T-helper 1 cell (primary cell): ENCODE measurements around the gene RPS27A.
"Not testable (repeated sequence)": the region's sequence is repeated elsewhere in the genome, so short reads cannot be mapped to it uniquely, and the experiment has no call there.

Source experiments
- DNase-seq, 5 donors: peaks; one replicate each; pipeline ENCODE4 v3.0.0-alpha.2; 2012 to 2020

The RPS27A gene

DNA sequence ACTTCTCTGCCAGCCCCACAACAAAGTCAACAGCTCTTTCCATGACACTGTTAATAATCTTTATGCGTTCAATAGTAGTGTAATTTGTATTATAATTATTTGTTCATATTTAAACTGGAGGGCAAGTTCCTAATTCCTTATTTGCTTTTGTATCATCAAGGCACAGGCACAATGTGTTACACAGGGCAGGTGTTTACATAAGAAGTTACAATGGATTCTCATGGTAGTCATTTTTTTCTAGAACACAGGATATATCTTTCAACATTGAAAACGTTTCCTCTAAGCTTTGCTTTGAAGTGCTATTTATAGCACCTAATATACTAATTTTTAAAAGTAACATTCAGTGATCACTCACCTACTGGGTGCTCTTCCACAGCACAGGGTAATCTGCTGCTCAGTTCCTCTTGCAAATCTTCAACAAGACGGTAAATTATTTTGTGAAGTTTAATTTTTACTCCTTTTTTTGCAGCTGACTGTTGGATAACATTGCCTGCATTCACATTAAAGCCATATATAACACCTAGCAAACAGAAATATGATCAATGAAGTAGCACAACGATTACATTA, 7.3 kb downstream of the RPS27A start:
- DNase-seq, result no peak

- not testable (repeated sequence) for DNase-seq
Measured at GRCh38 chr2:55241582-55241981, 9.1 kb downstream of the RPS27A start.

GRCh38 chr2:55242617-55243016, 10.1 kb downstream of the RPS27A start:
- DNase-seq, result no peak

GRCh38 chr2:55245411-55245810, 12.9 kb downstream of the RPS27A start:
- no peak for DNase-seq

DNA sequence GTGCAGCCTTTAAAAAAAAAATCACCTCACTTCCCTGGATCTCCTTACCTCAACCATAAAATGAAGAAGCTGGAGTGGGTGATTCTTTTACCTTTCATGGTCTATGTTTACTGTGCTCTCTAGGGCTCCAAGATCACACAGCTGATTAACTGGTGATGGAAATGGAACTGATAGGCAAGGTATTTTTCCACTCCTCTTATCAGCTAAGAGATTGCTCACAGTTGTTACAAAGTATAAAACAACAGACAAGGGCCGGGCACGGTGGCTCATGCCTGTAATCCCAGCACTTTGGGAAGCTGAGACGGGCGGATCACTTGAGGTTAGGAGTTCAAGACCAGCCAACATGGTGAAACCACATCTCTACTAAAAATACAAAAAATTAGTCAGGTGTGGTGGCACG, 14.5 kb downstream of the RPS27A start:
- DNase-seq, result no peak

DNA sequence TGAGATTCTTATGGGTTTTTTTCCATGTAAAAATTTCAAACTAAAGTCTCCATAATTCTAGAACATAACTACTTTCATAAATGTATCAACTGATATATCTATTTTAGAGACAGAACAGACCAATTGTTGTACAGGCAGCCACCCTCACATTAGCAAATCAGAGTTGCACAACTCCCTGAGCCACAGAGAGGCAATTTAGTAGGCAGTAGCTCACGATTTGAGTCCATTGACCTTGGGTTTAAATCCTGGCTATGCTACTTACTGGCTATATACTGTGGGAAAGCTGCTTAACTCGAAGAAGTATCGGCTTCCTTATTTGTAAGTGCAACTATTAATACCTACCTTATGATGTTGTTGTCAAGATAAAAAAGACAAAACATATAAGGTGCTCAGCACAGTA, 20.3 kb downstream of the RPS27A start:
- DNase-seq, result no peak

GRCh38 chr2:55259586-55259985, 27.1 kb downstream of the RPS27A start:
- DNase-seq, result not testable (repeated sequence)

DNA sequence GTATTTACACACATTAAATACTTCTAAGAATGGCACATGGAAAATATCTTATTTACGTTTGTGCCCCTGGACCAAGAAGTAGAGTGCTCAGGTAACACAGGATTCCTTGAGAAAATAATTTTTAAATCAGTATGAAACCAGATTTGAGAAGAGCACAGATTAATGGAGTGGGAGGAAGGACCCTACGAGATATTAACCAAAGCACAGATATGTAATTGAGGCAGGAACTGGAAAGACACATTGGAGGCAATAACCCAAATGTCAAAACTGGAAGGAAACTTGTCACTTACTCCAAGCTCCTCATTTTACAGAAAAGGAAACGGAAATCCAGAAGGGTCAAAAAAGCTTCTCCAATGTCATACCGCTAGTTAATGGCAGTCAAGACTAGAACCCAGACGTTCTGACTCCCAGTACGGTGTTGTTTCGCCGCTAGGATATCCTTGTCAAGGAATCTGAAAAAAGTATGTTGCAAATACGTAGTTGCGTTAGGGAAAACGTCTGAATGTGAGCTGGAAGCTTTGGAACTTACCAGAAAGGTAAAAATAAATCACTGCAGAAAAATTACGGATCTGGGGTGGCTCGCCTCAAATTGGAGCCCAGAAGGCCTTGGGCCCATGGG, 35.9 kb downstream of the RPS27A start:
- DNase-seq, result peak in 1 of 5 donors; percentile 6

- peak; percentile 72 to 89 (median 82) for DNase-seq
Measured at GRCh38 chr2:55268907-55269644, 36.6 kb downstream of the RPS27A start, which contains the start of gene MTIF2. Gene MTIF2, minus strand, starts transcription at chr2:55269231. Its CDS starts 5,373 bp downstream, at chr2:55263858.

- peak in 1 of 5 donors; percentile 6 for DNase-seq
Measured at GRCh38 chr2:55269645-55269990, 37.1 kb downstream of the RPS27A start.

GRCh38 chr2:55274346-55274745, 41.9 kb downstream of the RPS27A start:
- DNase-seq, result not testable (repeated sequence)

DNA sequence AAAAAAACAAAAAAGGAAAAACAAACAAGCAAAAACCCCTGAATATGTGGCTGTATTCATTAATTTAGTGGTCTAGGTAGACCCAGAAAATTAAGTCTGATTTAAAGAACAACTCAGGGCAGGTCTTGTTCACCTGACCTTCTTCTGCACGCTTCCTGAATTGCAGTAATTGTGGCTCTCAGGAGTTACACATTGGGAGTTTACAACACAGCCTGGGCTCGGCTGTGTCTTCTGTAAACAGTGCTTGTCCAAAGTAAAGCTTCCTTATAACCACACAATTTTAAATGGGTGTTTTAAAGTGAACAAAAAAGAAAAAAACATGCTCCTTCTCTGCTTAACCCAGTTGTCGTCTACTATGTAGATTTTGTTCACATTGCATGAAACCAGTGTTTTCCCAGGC, 44.8 kb downstream of the RPS27A start:
- DNase-seq, result no peak

GRCh38 chr2:55279214-55279835, 46.8 kb downstream of the RPS27A start:
- not testable (repeated sequence) for DNase-seq

DNA sequence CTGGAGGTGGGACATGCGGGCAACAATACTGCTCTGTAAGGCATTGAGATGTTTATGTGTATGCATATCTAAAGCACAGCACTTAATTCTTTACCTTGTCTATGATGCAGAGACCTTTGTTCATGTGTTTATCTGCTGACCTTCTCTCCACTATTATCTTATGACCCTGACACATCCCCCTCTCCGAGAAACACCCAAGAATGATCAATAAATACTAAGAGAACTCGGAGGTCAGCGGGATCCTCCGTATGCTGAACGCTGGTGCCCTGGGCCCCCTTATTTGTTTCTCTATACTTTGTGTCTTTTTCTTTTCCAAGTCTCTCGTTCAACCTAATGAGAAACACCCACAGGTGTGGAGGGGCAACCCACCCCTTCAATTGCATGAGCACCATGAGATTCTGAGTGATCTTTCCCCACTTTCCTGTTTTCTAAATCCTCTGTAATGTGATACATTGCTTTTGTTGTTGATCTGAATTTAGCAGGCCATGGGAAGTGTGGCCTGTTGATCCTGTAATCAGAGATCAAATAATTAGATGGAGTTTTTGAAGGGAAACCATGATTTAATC, 47.5 kb downstream of the RPS27A start:
- not testable (repeated sequence) for DNase-seq

- DNase-seq, result not testable (repeated sequence)
Measured at GRCh38 chr2:55280851-55281546, 48.5 kb downstream of the RPS27A start.

DNA sequence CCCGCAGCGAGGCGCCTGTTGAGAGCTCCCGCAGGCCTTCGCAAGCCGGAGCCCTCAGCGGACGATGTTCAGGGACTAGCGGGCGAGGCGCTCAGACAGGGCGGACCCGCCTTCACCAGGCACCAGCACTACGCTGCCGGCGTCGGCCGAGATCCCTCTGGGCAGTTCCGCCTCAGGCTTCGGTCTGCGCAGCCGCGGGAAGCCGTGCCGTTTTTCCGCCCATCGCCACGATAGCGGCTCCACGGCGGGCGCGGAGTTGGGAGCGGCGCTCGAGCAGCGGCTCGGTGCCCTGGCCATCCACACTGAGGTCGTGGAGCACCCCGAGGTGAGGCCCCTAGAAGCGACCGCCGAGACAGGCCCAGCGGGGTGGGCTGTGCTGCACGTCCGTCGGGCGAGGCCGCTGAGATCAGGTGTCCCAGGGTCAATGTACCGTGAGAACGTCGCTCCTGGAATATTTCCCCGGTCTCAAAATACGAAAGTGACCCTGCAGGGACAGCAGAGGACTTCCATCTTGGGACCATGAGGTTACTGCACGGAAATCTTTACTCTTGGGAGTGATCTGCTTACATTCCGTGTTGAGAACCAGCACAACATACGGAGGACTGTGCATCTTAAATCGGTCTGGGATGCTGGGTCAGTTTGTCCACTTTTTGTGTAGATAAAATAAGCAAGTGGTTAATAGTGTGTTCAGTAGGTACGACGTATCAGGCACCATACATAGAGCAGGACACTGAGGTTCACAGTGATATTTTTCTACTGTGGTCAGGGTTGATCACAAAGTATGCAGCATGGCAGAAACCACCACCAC, 49.8 kb downstream of the RPS27A start:
- peak; percentile 70 to 89 (median 80) for DNase-seq

- no peak for DNase-seq
Measured at GRCh38 chr2:55283083-55283482, 50.6 kb downstream of the RPS27A start.
